SK-N-SH (cell line): ENCODE results near the gene PRRG4. TPM values are rescaled to one million over a fixed set of nuclear protein-coding genes. Genes with fewer than 3 reads are reported as not detected.

Experiments
- CTCF ChIA-PET: fragments of 300-600, 350-600 bp; formaldehyde crosslinking; extraction: SDS; loops from one replicate; lab custom pipeline; 2021; lab: Yijun Ruan, JAX
- POLR2A ChIA-PET: fragments of 350-600 bp; sonication (Branson Sonifier 250); formaldehyde crosslinking; extraction: SDS; loops from one replicate; lab custom pipeline; 2020; ENCODE audit warnings: antibody characterized with exemption, inconsistent platforms; lab: Yijun Ruan, JAX
- DNase-seq: peaks from one replicate; pipeline ENCODE4 v3.0.0; 2012
- H2AFZ ChIP-seq: fragments of 200-600 bp; sonication (generic); 2 replicates; pipeline ENCODE4 v1.8.1; 2016; ENCODE audit warnings: antibody characterized with exemption, mild to moderate bottlenecking, low read depth
- H3F3A ChIP-seq: fragments of 200-600 bp; sonication (generic); replicated peaks from 2 replicates; pipeline ENCODE3; 2016; ENCODE audit warnings: antibody characterized with exemption, mild to moderate bottlenecking; ENCODE audit not compliant: insufficient read depth
- H3K27ac ChIP-seq, 2 experiments: fragments of 200-500 bp in 1 of 2; fragments of 200-600 bp in 1 of 2; sonication (Bioruptor generic) in 1 of 2; sonication (generic), shearing (Covaris generic) in 1 of 2; 2 replicates each; pipeline versions ENCODE4 v1.5.1 to v1.6.1; 2014 to 2016; ENCODE audit warnings: low read depth in 2 of 2, inconsistent platforms in 1 of 2, low read length in 1 of 2, mild to moderate bottlenecking in 1 of 2, mixed read lengths in 1 of 2
- H3K27me3 ChIP-seq: fragments of 200-600 bp; sonication (generic), shearing (Covaris generic); 2 replicates; pipeline ENCODE4 v1.6.1; 2016; ENCODE audit warnings: mixed run types; ENCODE audit not compliant: insufficient read depth
- H3K36me3 ChIP-seq, 2 experiments: fragments of 200-500 bp in 1 of 2; fragments of 200-600 bp in 1 of 2; sonication (Bioruptor generic) in 1 of 2; sonication (generic) in 1 of 2; replicated peaks in 1 of 2; 2 replicates each; pipeline versions ENCODE3 to v1.5.1; 2014 to 2016; ENCODE audit warnings: low read length in 1 of 2, mild to moderate bottlenecking in 1 of 2; ENCODE audit not compliant: insufficient read depth in 2 of 2, control insufficient read depth in 1 of 2
- H3K4me1 ChIP-seq, 2 experiments: fragments of 200-500 bp in 1 of 2; fragments of 200-600 bp in 1 of 2; sonication (Bioruptor generic) in 1 of 2; sonication (generic), shearing (Covaris generic) in 1 of 2; 2 replicates each; pipeline versions ENCODE4 v1.5.1 to v1.6.1; 2014 to 2016; ENCODE audit warnings: low read depth in 1 of 2, low read length in 1 of 2, mixed run types in 1 of 2; ENCODE audit not compliant: insufficient read depth in 2 of 2, control insufficient read depth in 1 of 2
- H3K4me2 ChIP-seq: fragments of 200-600 bp; sonication (generic), shearing (Covaris generic); 2 replicates; pipeline ENCODE4 v1.6.1; 2017; ENCODE audit warnings: mixed run types
- H3K4me3 ChIP-seq, 2 experiments: fragments of 200-500 bp in 1 of 2; fragments of 200-600 bp in 1 of 2; sonication (Bioruptor generic) in 1 of 2; sonication (generic), shearing (Covaris generic) in 1 of 2; 2 replicates each; pipeline versions ENCODE4 v1.5.1 to v1.8.1; 2014 to 2016; ENCODE audit warnings: low read depth in 2 of 2, inconsistent platforms in 1 of 2, low read length in 1 of 2, mild to moderate bottlenecking in 1 of 2, mixed read lengths in 1 of 2, moderate library complexity in 1 of 2
- H3K79me2 ChIP-seq: fragments of 200-600 bp; sonication (generic); 2 replicates; pipeline ENCODE4 v1.8.1; 2017; ENCODE audit warnings: mild to moderate bottlenecking; ENCODE audit not compliant: insufficient read depth
- H3K9ac ChIP-seq: fragments of 200-600 bp; sonication (generic); 2 replicates; pipeline ENCODE4 v1.6.1; 2017; ENCODE audit warnings: mixed run types
- H3K9me2 ChIP-seq: fragments of 200-600 bp; sonication (generic); 2 replicates; pipeline ENCODE4 v1.6.1; 2017; ENCODE audit warnings: mixed run types
- H3K9me3 ChIP-seq: fragments of 200-600 bp; sonication (generic); 2 replicates; pipeline ENCODE4 v1.6.1; 2017; ENCODE audit warnings: mixed run types, mild to moderate bottlenecking, moderate library complexity
- H4K20me1 ChIP-seq: fragments of 200-600 bp; sonication (generic); 2 replicates; pipeline ENCODE4 v1.6.1; 2017; ENCODE audit warnings: mild to moderate bottlenecking, mixed run types; ENCODE audit not compliant: insufficient read depth
- ELF1 ChIP-seq: IDR thresholded peaks from 2 replicates; pipeline ENCODE4 v1.4.0; 2012
- EP300 ChIP-seq, 2 experiments: IDR thresholded peaks; 2 replicates each; pipeline versions ENCODE4 v1.4.0 to v1.6.1; 2012; ENCODE audit warnings: borderline replicate concordance in 1 of 2, low read depth in 1 of 2, low read length in 1 of 2
- FOSL2 ChIP-seq: IDR thresholded peaks from 2 replicates; pipeline ENCODE4 v1.4.0; 2012; ENCODE audit warnings: low read depth, mild to moderate bottlenecking, moderate library complexity, borderline replicate concordance
- GATA2 ChIP-seq: sonication (generic); formaldehyde crosslinking; IDR thresholded peaks from 2 replicates; pipeline ENCODE4 v1.5.0; 2020; ENCODE audit warnings: mild to moderate bottlenecking, missing genetic modification reagents
- IRF3 ChIP-seq: fragments of 150-350 bp; IDR thresholded peaks from 2 replicates; pipeline ENCODE4 v1.6.1; 2016; ENCODE audit warnings: mild to moderate bottlenecking, low read depth, low read length
- MXI1 ChIP-seq: IDR thresholded peaks from 2 replicates; pipeline ENCODE4 v1.6.1; 2012; ENCODE audit warnings: mild to moderate bottlenecking, low read depth, low read length, improper control_type of control experiment
- NFIC ChIP-seq: IDR thresholded peaks from 2 replicates; pipeline ENCODE4 v1.4.0; 2012; ENCODE audit warnings: borderline replicate concordance
- POLR2AphosphoS5 ChIP-seq: IDR thresholded peaks from 2 replicates; pipeline ENCODE4 v1.6.1; 2012; ENCODE audit warnings: low read depth, low read length
- RCOR1 ChIP-seq: fragments of 150-350 bp; IDR thresholded peaks from 2 replicates; pipeline ENCODE4 v1.6.1; 2017; ENCODE audit warnings: antibody characterized with exemption, low read length
- RFX5 ChIP-seq: IDR thresholded peaks from 2 replicates; pipeline ENCODE4 v1.6.1; 2012; ENCODE audit warnings: mild to moderate bottlenecking, improper control_type of control experiment, low read length
- SIN3A ChIP-seq: IDR thresholded peaks from 2 replicates; pipeline ENCODE4 v1.6.1; 2012; ENCODE audit warnings: low read depth, mild to moderate bottlenecking, low read length, moderate library complexity, borderline replicate concordance
- TCF12 ChIP-seq: IDR thresholded peaks from 2 replicates; pipeline ENCODE4 v1.4.0; 2012
- TEAD4 ChIP-seq: IDR thresholded peaks from 2 replicates; pipeline ENCODE4 v1.4.0; 2012; ENCODE audit warnings: mild to moderate bottlenecking, borderline replicate concordance; ENCODE audit not compliant: insufficient read depth
- USF2 ChIP-seq: fragments of 150-350 bp; IDR thresholded peaks from 2 replicates; pipeline ENCODE4 v1.6.1; 2017; ENCODE audit warnings: antibody characterized with exemption, low read length, low read depth, borderline replicate concordance
- YY1 ChIP-seq: IDR thresholded peaks from 2 replicates; pipeline ENCODE4 v1.4.0; 2012; ENCODE audit warnings: low read depth, mild to moderate bottlenecking
- WGBS: methylation state at CpG from one replicate; pipeline ENCODE4 v1.1.6; 2017; ENCODE audit warnings: low lambda C conversion rate; 5-methylcytosine and 5-hydroxymethylcytosine counted together
- polyA plus RNA-seq, 3 experiments: library from polyadenylated mRNA; depleted of rRNA; stranded (reverse); fragments of >200 nt; gene quantifications; 2 replicates each; pipeline ENCODE4 v1.2.3, GENCODE V29; 2012
- TF ChIP-seq, protein P1 (sequence below): fragments of 200-600 bp; sonication (generic); IDR thresholded peaks from 2 replicates; pipeline ENCODE4 v1.6.1; 2017; ENCODE audit warnings: antibody characterized with exemption, mild to moderate bottlenecking, moderate library complexity
- TF ChIP-seq, protein P2 (sequence below): IDR thresholded peaks from 2 replicates; pipeline ENCODE4; 2012

PRRG4 gene
- polyA plus RNA-seq, 1 of the 3 experiments (the other 2 are of a cell fraction) = 0.21 TPM

DNA sequence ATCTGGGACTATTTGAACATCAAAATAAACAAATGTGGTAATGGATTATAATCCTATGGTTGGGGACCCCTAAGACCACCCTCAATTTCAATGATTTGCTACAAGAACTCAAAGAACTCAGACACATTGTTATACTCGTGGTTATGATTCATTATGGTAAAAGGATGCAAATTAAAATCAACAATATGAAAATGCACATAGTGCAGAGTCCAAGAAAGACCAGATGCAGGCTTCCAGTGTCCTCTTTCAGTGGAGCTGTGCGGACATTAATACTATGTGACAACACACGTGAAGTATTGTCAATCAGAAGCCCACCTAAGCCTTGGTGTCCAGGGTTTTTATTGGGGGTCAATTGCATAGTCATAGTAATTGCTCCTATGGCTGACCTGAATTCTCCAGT is 53.7 kb downstream of the PRRG4 start:
- no peaks in the 10 kb centered on the region for H4K20me1 ChIP-seq
- TF ChIP-seq GATA2 (CRISPR knock-in tag) (no peak), FOSL2 (no peak), RCOR1 (no peak), TEAD4 (no peak), NFIC (no peak), EP300 (IDR thresholded peaks at IDR 0.05; ENCODE audit: borderline replicate concordance in 1 of 2, low read depth in 1 of 2, low read length in 1 of 2) (no peak), MXI1 (no peak), ELF1 (no peak), YY1 (no peak), TCF12 (no peak), RFX5 (no peak), IRF3 (no peak), POLR2AphosphoS5 (no peak), SIN3A (no peak), USF2 (no peak)
- TF ChIP-seq, protein P1, sequence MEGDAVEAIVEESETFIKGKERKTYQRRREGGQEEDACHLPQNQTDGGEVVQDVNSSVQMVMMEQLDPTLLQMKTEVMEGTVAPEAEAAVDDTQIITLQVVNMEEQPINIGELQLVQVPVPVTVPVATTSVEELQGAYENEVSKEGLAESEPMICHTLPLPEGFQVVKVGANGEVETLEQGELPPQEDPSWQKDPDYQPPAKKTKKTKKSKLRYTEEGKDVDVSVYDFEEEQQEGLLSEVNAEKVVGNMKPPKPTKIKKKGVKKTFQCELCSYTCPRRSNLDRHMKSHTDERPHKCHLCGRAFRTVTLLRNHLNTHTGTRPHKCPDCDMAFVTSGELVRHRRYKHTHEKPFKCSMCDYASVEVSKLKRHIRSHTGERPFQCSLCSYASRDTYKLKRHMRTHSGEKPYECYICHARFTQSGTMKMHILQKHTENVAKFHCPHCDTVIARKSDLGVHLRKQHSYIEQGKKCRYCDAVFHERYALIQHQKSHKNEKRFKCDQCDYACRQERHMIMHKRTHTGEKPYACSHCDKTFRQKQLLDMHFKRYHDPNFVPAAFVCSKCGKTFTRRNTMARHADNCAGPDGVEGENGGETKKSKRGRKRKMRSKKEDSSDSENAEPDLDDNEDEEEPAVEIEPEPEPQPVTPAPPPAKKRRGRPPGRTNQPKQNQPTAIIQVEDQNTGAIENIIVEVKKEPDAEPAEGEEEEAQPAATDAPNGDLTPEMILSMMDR = no peak
- TF ChIP-seq, protein P2, sequence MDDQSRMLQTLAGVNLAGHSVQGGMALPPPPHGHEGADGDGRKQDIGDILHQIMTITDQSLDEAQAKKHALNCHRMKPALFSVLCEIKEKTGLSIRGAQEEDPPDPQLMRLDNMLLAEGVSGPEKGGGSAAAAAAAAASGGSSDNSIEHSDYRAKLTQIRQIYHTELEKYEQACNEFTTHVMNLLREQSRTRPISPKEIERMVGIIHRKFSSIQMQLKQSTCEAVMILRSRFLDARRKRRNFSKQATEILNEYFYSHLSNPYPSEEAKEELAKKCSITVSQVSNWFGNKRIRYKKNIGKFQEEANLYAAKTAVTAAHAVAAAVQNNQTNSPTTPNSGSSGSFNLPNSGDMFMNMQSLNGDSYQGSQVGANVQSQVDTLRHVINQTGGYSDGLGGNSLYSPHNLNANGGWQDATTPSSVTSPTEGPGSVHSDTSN = no peak
- no peaks in the 10 kb centered on the region for H3K9me3 ChIP-seq
- no peaks in the 10 kb centered on the region for H3K9me2 ChIP-seq
- H2AFZ ChIP-seq = no peak overlapping the region
- no peak overlapping the region for H3K4me2 ChIP-seq
- no peaks in the 10 kb centered on the region for H3F3A ChIP-seq
- H3K4me1 ChIP-seq = no peaks in the 10 kb centered on the region
- WGBS = 30% methylated on average over 3 of the region's 3 CpGs
- no peak overlapping the region for H3K27ac ChIP-seq
- CTCF ChIA-PET = interaction anchor here (0.8 to 1.1 kb wide), 2 partner anchors 19 to 72 kb away, joined by 3 to 5 read pairs; no protein-coding TSS in a partner anchor
- no peak overlapping the region for H3K9ac ChIP-seq
- H3K27me3 ChIP-seq = no peaks in the 10 kb centered on the region
- POLR2A ChIA-PET = no interaction called here
- H3K4me3 ChIP-seq = no peak overlapping the region
- no peaks in the 10 kb centered on the region for H3K79me2 ChIP-seq
- DNase-seq = no peak
- H3K36me3 ChIP-seq = no peaks in the 10 kb centered on the region
